Body of pancreas (tissue), 4 donors: Measurements from ENCODE around the gene HLA-B.

Source experiments
- POLR2A ChIP-seq, 3 donors: fragments of 450-650 bp; IDR thresholded peaks; one replicate each; pipeline ENCODE4 v1.6.1; 2016; ENCODE audit warnings: antibody characterized with exemption in 3 of 3, mild to moderate bottlenecking in 2 of 3
- TF ChIP-seq, protein P1 (sequence below), 7 experiments: fragments of 450-650 bp in 4 of 7; fragments of 200-600 bp in 3 of 7; sonication (generic) in 3 of 7; IDR thresholded peaks; one replicate each; pipeline ENCODE4 v1.5.1; 2016 to 2019; ENCODE audit warnings: antibody characterized with exemption in 7 of 7

DNA sequence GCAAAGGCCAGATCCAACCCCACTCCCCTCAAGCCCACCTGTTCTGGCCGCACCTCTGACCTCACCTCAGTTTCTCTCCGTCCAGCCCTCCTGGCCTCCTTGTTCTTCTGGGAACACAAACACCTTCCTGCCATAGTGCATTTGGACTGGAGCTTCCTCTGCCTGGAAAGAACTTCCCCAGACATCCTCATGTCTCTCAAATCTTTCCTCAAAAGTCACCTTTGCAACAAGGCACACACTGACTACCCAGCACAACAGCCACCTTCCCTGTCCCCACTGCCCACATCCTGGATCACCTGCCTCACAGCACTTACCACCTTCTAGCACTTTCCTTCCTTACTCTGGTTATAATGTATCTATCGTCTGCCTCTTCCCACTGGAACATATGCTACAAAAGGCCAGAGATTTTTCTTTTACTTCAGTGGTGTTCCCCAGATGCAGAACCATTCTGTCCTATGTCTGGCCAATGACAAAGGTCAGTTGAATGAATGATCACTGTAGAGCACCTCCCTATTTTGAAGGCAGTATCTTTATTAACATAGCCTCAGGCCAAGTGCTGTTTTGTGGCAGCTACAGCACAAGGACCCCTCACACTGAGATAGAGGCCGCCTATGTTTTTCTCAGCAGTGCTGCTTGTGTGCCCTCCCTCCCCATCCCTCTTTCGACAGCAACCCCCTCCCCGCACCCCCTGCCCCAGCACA, 4.1 kb downstream of the HLA-B start:
- peak in 1 of 3 donors; percentile 13 for TF ChIP-seq POLR2A (IDR thresholded peaks at IDR 0.05)
- TF ChIP-seq, protein P1, sequence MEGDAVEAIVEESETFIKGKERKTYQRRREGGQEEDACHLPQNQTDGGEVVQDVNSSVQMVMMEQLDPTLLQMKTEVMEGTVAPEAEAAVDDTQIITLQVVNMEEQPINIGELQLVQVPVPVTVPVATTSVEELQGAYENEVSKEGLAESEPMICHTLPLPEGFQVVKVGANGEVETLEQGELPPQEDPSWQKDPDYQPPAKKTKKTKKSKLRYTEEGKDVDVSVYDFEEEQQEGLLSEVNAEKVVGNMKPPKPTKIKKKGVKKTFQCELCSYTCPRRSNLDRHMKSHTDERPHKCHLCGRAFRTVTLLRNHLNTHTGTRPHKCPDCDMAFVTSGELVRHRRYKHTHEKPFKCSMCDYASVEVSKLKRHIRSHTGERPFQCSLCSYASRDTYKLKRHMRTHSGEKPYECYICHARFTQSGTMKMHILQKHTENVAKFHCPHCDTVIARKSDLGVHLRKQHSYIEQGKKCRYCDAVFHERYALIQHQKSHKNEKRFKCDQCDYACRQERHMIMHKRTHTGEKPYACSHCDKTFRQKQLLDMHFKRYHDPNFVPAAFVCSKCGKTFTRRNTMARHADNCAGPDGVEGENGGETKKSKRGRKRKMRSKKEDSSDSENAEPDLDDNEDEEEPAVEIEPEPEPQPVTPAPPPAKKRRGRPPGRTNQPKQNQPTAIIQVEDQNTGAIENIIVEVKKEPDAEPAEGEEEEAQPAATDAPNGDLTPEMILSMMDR (IDR thresholded peaks at IDR 0.05) = no peak
